Erythroblast (primary cell): Measurements from ENCODE around the gene CDKAL1.
A peak's percentile ranks its signal among the peaks of the same experiment; 100 is the strongest.

Experiments
- DNase-seq, 2 experiments: peaks; one replicate each; lab custom pipeline; 2025; lab: John Stamatoyannopoulos, UW
- GATA1 ChIP-seq: IDR thresholded peaks from 2 replicates; pipeline ENCODE4 v1.6.1; 2011; ENCODE audit warnings: low read depth, mild to moderate bottlenecking, control low read depth, low read length, moderate library complexity
- POLR2A ChIP-seq: IDR thresholded peaks from 2 replicates; pipeline ENCODE4 v1.6.1; 2011; ENCODE audit warnings: mild to moderate bottlenecking, low read length

The CDKAL1 gene

GRCh38 chr6:20702366-20702765 lies 168.1 kb downstream of the CDKAL1 start:
- no peak for DNase-seq
- TF ChIP-seq GATA1 (no peak), POLR2A (no peak)

GRCh38 chr6:20703049-20703448 lies 168.8 kb downstream of the CDKAL1 start:
- no peak for TF ChIP-seq POLR2A
- no peak for TF ChIP-seq GATA1
- no peak for DNase-seq

GRCh38 chr6:20704325-20705025 lies 170.2 kb downstream of the CDKAL1 start:
- TF ChIP-seq POLR2A (no peak), GATA1 (no peak)
- DNase-seq, result no peak

- TF ChIP-seq GATA1 (no peak), POLR2A (no peak)
- no peak for DNase-seq
Measured at GRCh38 chr6:20705741-20706140, 171.5 kb downstream of the CDKAL1 start.

- no peak for DNase-seq
- TF ChIP-seq GATA1 (no peak), POLR2A (no peak)
Measured at GRCh38 chr6:20706238-20706938, 172.1 kb downstream of the CDKAL1 start.

- no peak for DNase-seq
- TF ChIP-seq POLR2A (no peak), GATA1 (no peak)
Measured at GRCh38 chr6:20706939-20707485, 172.8 kb downstream of the CDKAL1 start.

GRCh38 chr6:20707870-20708269 lies 173.6 kb downstream of the CDKAL1 start:
- DNase-seq, result no peak
- TF ChIP-seq POLR2A (no peak), GATA1 (no peak)

- no peak for TF ChIP-seq POLR2A
- TF ChIP-seq GATA1, result no peak
- DNase-seq, result no peak
Measured at GRCh38 chr6:20708367-20709124, 174.3 kb downstream of the CDKAL1 start.

- no peak for DNase-seq
- TF ChIP-seq POLR2A (no peak), GATA1 (no peak)
Measured at GRCh38 chr6:20709451-20709850, 175.2 kb downstream of the CDKAL1 start.

- TF ChIP-seq POLR2A (no peak), GATA1 (no peak)
- no peak for DNase-seq
Measured at GRCh38 chr6:20710341-20710740, 176.1 kb downstream of the CDKAL1 start.

- DNase-seq, result peak; percentile 14 to 15
- TF ChIP-seq POLR2A (no peak), GATA1 (no peak)
Measured at GRCh38 chr6:20711518-20711917, 177.3 kb downstream of the CDKAL1 start.

GRCh38 chr6:20712011-20712410 lies 177.8 kb downstream of the CDKAL1 start:
- DNase-seq, result no peak
- TF ChIP-seq POLR2A (no peak), GATA1 (no peak)

- TF ChIP-seq GATA1 (no peak), POLR2A (no peak)
Measured at GRCh38 chr6:20715135-20715806, 181.0 kb downstream of the CDKAL1 start.

More at GRCh38 chr6:20715135-20715806, 181.0 kb downstream of the CDKAL1 start:
- DNase-seq, result no peak
